H9 (cell line): ENCODE results near the gene TBC1D30. TPM values are rescaled to one million over a fixed set of nuclear protein-coding genes. Genes with fewer than 3 reads are reported as not detected.

Source experiments
- DNase-seq: peaks from one replicate; pipeline ENCODE4 v3.0.0-alpha.2; 2017
- H2AFZ ChIP-seq: one replicate; pipeline ENCODE4 v1.6.1; 2013; ENCODE audit warnings: mild to moderate bottlenecking, low read length, control low read depth, moderate library complexity
- H2AK5ac ChIP-seq: 2 replicates; pipeline ENCODE4 v1.6.1; 2013; ENCODE audit warnings: low read length, control low read depth, mixed read lengths; ENCODE audit not compliant: insufficient read length
- H2BK120ac ChIP-seq: one replicate; pipeline ENCODE4 v1.6.1; 2013; ENCODE audit warnings: low read depth, mild to moderate bottlenecking, low read length, control low read depth, inconsistent platforms; ENCODE audit not compliant: poor library complexity, severe bottlenecking
- H2BK12ac ChIP-seq: 2 replicates; pipeline ENCODE4 v1.6.1; 2013; ENCODE audit warnings: low read length, control low read depth, mixed read lengths, low read depth; ENCODE audit not compliant: insufficient read length
- H2BK15ac ChIP-seq: 2 replicates; pipeline ENCODE4 v1.6.1; 2013; ENCODE audit warnings: low read depth, low read length, control low read depth
- H2BK20ac ChIP-seq: one replicate; pipeline ENCODE4 v1.6.1; 2013; ENCODE audit warnings: low read depth, mild to moderate bottlenecking, low read length, control low read depth, inconsistent platforms; ENCODE audit not compliant: poor library complexity, severe bottlenecking
- H2BK5ac ChIP-seq: 2 replicates; pipeline ENCODE4 v1.6.1; 2013; ENCODE audit warnings: low read length, control low read depth, mixed read lengths; ENCODE audit not compliant: insufficient read length
- H3K14ac ChIP-seq: 2 replicates; pipeline ENCODE4 v1.6.1; 2013; ENCODE audit warnings: low read length, control low read depth; ENCODE audit not compliant: insufficient read depth
- H3K18ac ChIP-seq: 2 replicates; pipeline ENCODE4 v1.6.1; 2013; ENCODE audit warnings: low read depth, mild to moderate bottlenecking, mixed read lengths, low read length, control low read depth; ENCODE audit not compliant: insufficient read length
- H3K23ac ChIP-seq: 2 replicates; pipeline ENCODE4 v1.6.1; 2013; ENCODE audit warnings: low read length, control low read depth, mixed read lengths, low read depth; ENCODE audit not compliant: insufficient read length
- H3K23me2 ChIP-seq: 2 replicates; pipeline ENCODE4 v1.6.1; 2013; ENCODE audit warnings: low read depth, mild to moderate bottlenecking, mixed read lengths, low read length, control low read depth; ENCODE audit not compliant: insufficient read length, poor library complexity, severe bottlenecking
- H3K27ac ChIP-seq: 2 replicates; pipeline ENCODE4 v1.5.1; 2013; ENCODE audit warnings: low read length, control low read depth, mixed read lengths, low read depth; ENCODE audit not compliant: insufficient read length
- H3K27me3 ChIP-seq: 2 replicates; pipeline ENCODE4 v1.6.1; 2013; ENCODE audit warnings: low read length, control low read depth, inconsistent platforms; ENCODE audit not compliant: insufficient read depth
- H3K4ac ChIP-seq: 2 replicates; pipeline ENCODE4 v1.6.1; 2013; ENCODE audit warnings: low read depth, mild to moderate bottlenecking, control low read depth, inconsistent platforms, low read length, moderate library complexity
- H3K4me1 ChIP-seq: 2 replicates; pipeline ENCODE4 v1.6.1; 2013; ENCODE audit warnings: low read length, control low read depth, inconsistent platforms; ENCODE audit not compliant: insufficient read depth
- H3K4me2 ChIP-seq: 2 replicates; pipeline ENCODE4 v1.6.1; 2013; ENCODE audit warnings: low read length, control low read depth, mixed read lengths; ENCODE audit not compliant: insufficient read length, insufficient read depth
- H3K56ac ChIP-seq: 2 replicates; pipeline ENCODE4 v1.6.1; 2013; ENCODE audit warnings: low read depth, mild to moderate bottlenecking, mixed read lengths, low read length, control low read depth; ENCODE audit not compliant: insufficient read length
- H3K79me1 ChIP-seq: 2 replicates; pipeline ENCODE4 v1.6.1; 2013; ENCODE audit warnings: low read depth, mild to moderate bottlenecking, moderate library complexity, low read length, control low read depth, inconsistent platforms; ENCODE audit not compliant: insufficient read depth, poor library complexity, severe bottlenecking
- H3K79me2 ChIP-seq: 2 replicates; pipeline ENCODE4 v1.6.1; 2013; ENCODE audit warnings: low read length, control low read depth, inconsistent platforms; ENCODE audit not compliant: insufficient read depth
- H3K9ac ChIP-seq: 2 replicates; pipeline ENCODE4 v1.6.1; 2013; ENCODE audit warnings: low read length, control low read depth, mixed read lengths; ENCODE audit not compliant: insufficient read length; ENCODE audit errors: extremely low read depth
- H3K9me3 ChIP-seq: one replicate; pipeline ENCODE4 v1.6.1; 2013; ENCODE audit warnings: low read depth, low read length, inconsistent platforms; ENCODE audit not compliant: control insufficient read depth
- H3T11ph ChIP-seq: one replicate; pipeline ENCODE4 v1.6.1; 2013; ENCODE audit warnings: mild to moderate bottlenecking, low read length, control low read depth, inconsistent platforms
- H4K20me1 ChIP-seq: one replicate; pipeline ENCODE4 v1.6.1; 2013; ENCODE audit not compliant: control insufficient read depth, insufficient read length, insufficient read depth
- H4K5ac ChIP-seq: 2 replicates; pipeline ENCODE4 v1.6.1; 2013; ENCODE audit warnings: low read depth, mild to moderate bottlenecking, mixed read lengths, low read length, control low read depth; ENCODE audit not compliant: insufficient read length
- H4K8ac ChIP-seq: replicated peaks from 2 replicates; pipeline ENCODE4 v1.6.1; 2013; ENCODE audit warnings: low read length, control low read depth, mixed read lengths, low read depth; ENCODE audit not compliant: insufficient read length
- H4K91ac ChIP-seq: 2 replicates; pipeline ENCODE4 v1.6.1; 2013; ENCODE audit warnings: low read depth, mild to moderate bottlenecking, moderate library complexity, mixed read lengths, low read length, control low read depth; ENCODE audit not compliant: insufficient read length
- H3K27ac Mint-ChIP-seq, 3 experiments: 2 replicates in 2 of 3; 3 replicates in 1 of 3; pipeline ENCODE4 v1.8.0; 2020 to 2021; ENCODE audit warnings: mixed read lengths in 3 of 3, mild to moderate bottlenecking in 1 of 3, moderate library complexity in 1 of 3
- H3K27me3 Mint-ChIP-seq: 2 replicates; pipeline ENCODE4 v1.8.0; 2021; ENCODE audit warnings: low read depth, mild to moderate bottlenecking, moderate library complexity, mixed read lengths
- H3K36me3 Mint-ChIP-seq, 3 experiments: 2 replicates in 2 of 3; 3 replicates in 1 of 3; pipeline ENCODE4 v1.8.0; 2020 to 2021; ENCODE audit warnings: low read depth in 3 of 3, mixed read lengths in 3 of 3; ENCODE audit not compliant: insufficient read depth in 1 of 3
- H3K4me1 Mint-ChIP-seq, 2 experiments: 2 replicates each; pipeline ENCODE4 v1.8.0; 2020; ENCODE audit warnings: mixed read lengths in 2 of 2
- H3K4me3 Mint-ChIP-seq, 2 experiments: 2 replicates in 1 of 2; 3 replicates in 1 of 2; pipeline ENCODE4 v1.8.0; 2020 to 2021; ENCODE audit warnings: mild to moderate bottlenecking in 2 of 2, mixed read lengths in 2 of 2, moderate library complexity in 1 of 2
- H3K9me3 Mint-ChIP-seq, 2 experiments: 2 replicates in 1 of 2; 3 replicates in 1 of 2; pipeline ENCODE4 v1.8.0; 2020; ENCODE audit warnings: mild to moderate bottlenecking in 2 of 2, mixed read lengths in 2 of 2, moderate library complexity in 1 of 2
- CTCF ChIP-seq: fragments of 200-600 bp; sonication (generic); conservative IDR thresholded peaks from 3 replicates; pipeline ENCODE4 v1.8.0; 2021; ENCODE audit warnings: antibody characterized with exemption, mild to moderate bottlenecking
- WGBS: extraction: QIAGEN DNeasy Blood & Tissue Kit; methylation state at CpG from one replicate; pipeline ENCODE4 v1.1.7; 2013; ENCODE audit warnings: missing lambda C conversion rate, low lambda C conversion rate, mixed read lengths; ENCODE audit not compliant: insufficient read length; ENCODE audit errors: extremely low coverage; 5-methylcytosine and 5-hydroxymethylcytosine counted together
- total RNA-seq: library from RNA; stranded (reverse); gene quantifications from 2 replicates; pipeline ENCODE4 v1.2.1, GENCODE V29; 2021

The TBC1D30 gene
- total RNA-seq, 1 experiment from 2014 or later, result 1.6 TPM

GRCh38 chr12:64782191-64782876 is 42.1 kb upstream of the TBC1D30 start:
- no CpG with 5 or more reads among the region's 6 CpGs for WGBS
- no peak overlapping the region for H3K27ac Mint-ChIP-seq
- peaks cover 12 to 14% of the 10 kb centered on the region in 2 experiments for H3K4me1 Mint-ChIP-seq
- no peak for TF ChIP-seq CTCF
- H3K4me3 Mint-ChIP-seq, result peak overlapping the region in 1 of 2 experiments; percentile 86; a peak in 2 of 5 replicates
- Histone ChIP-seq H3K4me1 (no peaks in the 10 kb centered on the region), H3K23me2 (peaks cover 12% of the 10 kb centered on the region), H3K9me3 (no peaks in the 10 kb centered on the region), H3K79me2 (no peaks in the 10 kb centered on the region), H3T11ph (no peak overlapping the region), H2BK5ac (no peak overlapping the region), H4K20me1 (no peaks in the 10 kb centered on the region), H3K14ac (no peak overlapping the region), H2AFZ (no peak overlapping the region), H4K5ac (no peak overlapping the region), H2BK15ac (no peak overlapping the region), H2BK12ac (no peak overlapping the region), H3K27ac (no peak overlapping the region), H3K56ac (no peak overlapping the region), H3K23ac (no peak overlapping the region), H3K79me1 (no peaks in the 10 kb centered on the region), H3K4me2 (peak overlapping the region; percentile 72), H4K91ac (no peak overlapping the region), H2AK5ac (no peak overlapping the region), H3K9ac (no peak overlapping the region), H2BK20ac (no peak overlapping the region), H4K8ac (no peak overlapping the region), H2BK120ac (no peak overlapping the region), H3K27me3 (peaks cover 17% of the 10 kb centered on the region; the same call in 1 of the 2 replicates), H3K4ac (no peak overlapping the region), H3K18ac (no peak overlapping the region)
- peaks cover 0 to 3% (median 0%) of the 10 kb centered on the region in 3 experiments; a peak in 1 of 7 replicates for H3K36me3 Mint-ChIP-seq
- peaks cover 66% of the 10 kb centered on the region for H3K27me3 Mint-ChIP-seq
- DNase-seq, result no peak
- no peaks in the 10 kb centered on the region; a peak in 1 of 5 replicates for H3K9me3 Mint-ChIP-seq
